Body of pancreas (tissue), 4 donors: ENCODE measurements around the gene USP34. TPM values are rescaled to one million over a fixed set of nuclear protein-coding genes. Genes with fewer than 3 reads are reported as not detected.

Experiments
- ATAC-seq: fragments of 150-250 bp; one replicate; pipeline ENCODE4 v1.9.1; 2016
- DNase-seq, 4 donors: peaks; one replicate each; pipeline ENCODE4 v3.0.0-alpha.2; 2019
- H3K27ac ChIP-seq, 4 donors: fragments of 200-600 bp; sonication (generic); 1 replicate in 3 of 4; 2 replicates in 1 of 4; pipeline versions ENCODE4 v1.5.1 to v1.6.1; 2016 to 2019; ENCODE audit warnings: mild to moderate bottlenecking in 1 of 4, mixed read lengths in 1 of 4, moderate library complexity in 1 of 4
- H3K27me3 ChIP-seq, 2 donors: fragments of 200-600 bp; sonication (generic); one replicate each; pipeline ENCODE4 v1.6.0; 2016; ENCODE audit warnings: mild to moderate bottlenecking in 1 of 2
- H3K36me3 ChIP-seq, 2 donors: fragments of 200-600 bp; sonication (generic); replicated peaks in 1 of 2; 2 replicates each; pipeline ENCODE4 v1.5.1; 2016; ENCODE audit warnings: low read depth in 2 of 2; ENCODE audit not compliant: insufficient read depth in 1 of 2
- H3K4me1 ChIP-seq: fragments of 200-600 bp; sonication (generic); one replicate; pipeline ENCODE4 v1.6.0; 2016
- H3K4me3 ChIP-seq, 2 donors: fragments of 200-600 bp; sonication (generic); 1 replicate in 1 of 2; 2 replicates in 1 of 2; pipeline ENCODE4 v1.5.1; 2016 to 2019
- H3K9me3 ChIP-seq, 3 donors: fragments of 200-600 bp; sonication (generic); 1 replicate in 2 of 3; 2 replicates in 1 of 3; pipeline ENCODE4 v1.5.1; 2016
- POLR2A ChIP-seq, 3 donors: fragments of 450-650 bp; IDR thresholded peaks; one replicate each; pipeline ENCODE4 v1.6.1; 2016; ENCODE audit warnings: antibody characterized with exemption in 3 of 3, mild to moderate bottlenecking in 2 of 3
- WGBS, 2 donors: methylation state at CpG; one replicate each; pipeline ENCODE4 v1.1.5; 2017; 5-methylcytosine and 5-hydroxymethylcytosine counted together
- intact Hi-C: fragments of 100-400 bp; cut with DNase I; formaldehyde crosslinking; loops from one replicate; pipeline ENCODE4 v1.15.1; 2023
- total RNA-seq, 2 donors: library from RNA; depleted of rRNA; stranded (reverse); fragments of >200 nt; gene quantifications; one replicate each; pipeline ENCODE4 v1.1.0, GENCODE V29; 2016
- TF ChIP-seq, protein P1 (sequence below), 7 experiments: fragments of 450-650 bp in 4 of 7; fragments of 200-600 bp in 3 of 7; sonication (generic) in 3 of 7; IDR thresholded peaks; one replicate each; pipeline ENCODE4 v1.5.1; 2016 to 2019; ENCODE audit warnings: antibody characterized with exemption in 7 of 7

The USP34 gene
- total RNA-seq, 2 donors from 2014 or later, result 87.0 to 96.5 TPM

DNA sequence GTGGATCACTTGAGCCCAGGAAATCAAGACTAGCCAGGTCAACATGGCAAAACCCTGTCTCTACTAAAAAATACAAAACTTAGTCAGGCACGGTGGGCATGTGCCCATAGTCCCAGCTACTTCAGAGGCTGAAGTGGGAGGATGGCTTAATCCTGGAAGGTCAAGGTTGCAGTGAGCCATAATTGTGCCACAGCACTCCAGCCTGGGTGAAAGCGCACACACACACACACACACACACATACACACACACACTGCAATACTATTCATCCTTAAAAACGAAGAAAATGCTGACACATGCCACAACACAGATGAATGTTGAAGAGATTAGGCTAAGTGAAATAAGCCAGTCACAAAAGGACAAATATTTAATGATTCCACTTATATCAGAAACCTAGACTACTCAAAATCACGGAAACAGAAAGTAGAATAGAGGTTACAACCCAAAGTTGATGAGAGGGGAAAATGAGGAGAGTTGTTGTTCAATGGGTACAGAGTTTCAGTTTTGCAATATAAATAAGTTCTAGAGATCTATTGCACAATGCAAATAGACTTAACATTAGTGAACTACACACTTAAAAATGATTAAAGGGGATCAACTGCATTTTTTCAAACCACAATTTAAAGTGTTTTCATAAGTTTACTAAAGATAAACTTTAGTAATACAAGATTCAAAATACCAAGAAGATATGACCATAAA is 114.5 kb downstream of the USP34 start:
- Histone ChIP-seq H3K36me3 (peaks cover 0 to 2% of the 10 kb centered on the region in 2 donors), H3K27me3 (no peaks in the 10 kb centered on the region), H3K4me3 (no peak overlapping the region), H3K9me3 (peaks cover 0 to 8% (median 0%) of the 10 kb centered on the region in 3 donors), H3K27ac (peak overlapping the region in 1 of 4 donors; percentile 25), H3K4me1 (peaks cover 10% of the 10 kb centered on the region)
- DNase-seq (no peak), ATAC-seq (no peak)
- TF ChIP-seq POLR2A (IDR thresholded peaks at IDR 0.05), result no peak
- TF ChIP-seq, protein P1, sequence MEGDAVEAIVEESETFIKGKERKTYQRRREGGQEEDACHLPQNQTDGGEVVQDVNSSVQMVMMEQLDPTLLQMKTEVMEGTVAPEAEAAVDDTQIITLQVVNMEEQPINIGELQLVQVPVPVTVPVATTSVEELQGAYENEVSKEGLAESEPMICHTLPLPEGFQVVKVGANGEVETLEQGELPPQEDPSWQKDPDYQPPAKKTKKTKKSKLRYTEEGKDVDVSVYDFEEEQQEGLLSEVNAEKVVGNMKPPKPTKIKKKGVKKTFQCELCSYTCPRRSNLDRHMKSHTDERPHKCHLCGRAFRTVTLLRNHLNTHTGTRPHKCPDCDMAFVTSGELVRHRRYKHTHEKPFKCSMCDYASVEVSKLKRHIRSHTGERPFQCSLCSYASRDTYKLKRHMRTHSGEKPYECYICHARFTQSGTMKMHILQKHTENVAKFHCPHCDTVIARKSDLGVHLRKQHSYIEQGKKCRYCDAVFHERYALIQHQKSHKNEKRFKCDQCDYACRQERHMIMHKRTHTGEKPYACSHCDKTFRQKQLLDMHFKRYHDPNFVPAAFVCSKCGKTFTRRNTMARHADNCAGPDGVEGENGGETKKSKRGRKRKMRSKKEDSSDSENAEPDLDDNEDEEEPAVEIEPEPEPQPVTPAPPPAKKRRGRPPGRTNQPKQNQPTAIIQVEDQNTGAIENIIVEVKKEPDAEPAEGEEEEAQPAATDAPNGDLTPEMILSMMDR (IDR thresholded peaks at IDR 0.05), result no peak
- intact Hi-C loops, result no loop called here
- 59 to 67% methylated on average over 4 of the region's 4 CpGs for WGBS, 2 donors

DNA sequence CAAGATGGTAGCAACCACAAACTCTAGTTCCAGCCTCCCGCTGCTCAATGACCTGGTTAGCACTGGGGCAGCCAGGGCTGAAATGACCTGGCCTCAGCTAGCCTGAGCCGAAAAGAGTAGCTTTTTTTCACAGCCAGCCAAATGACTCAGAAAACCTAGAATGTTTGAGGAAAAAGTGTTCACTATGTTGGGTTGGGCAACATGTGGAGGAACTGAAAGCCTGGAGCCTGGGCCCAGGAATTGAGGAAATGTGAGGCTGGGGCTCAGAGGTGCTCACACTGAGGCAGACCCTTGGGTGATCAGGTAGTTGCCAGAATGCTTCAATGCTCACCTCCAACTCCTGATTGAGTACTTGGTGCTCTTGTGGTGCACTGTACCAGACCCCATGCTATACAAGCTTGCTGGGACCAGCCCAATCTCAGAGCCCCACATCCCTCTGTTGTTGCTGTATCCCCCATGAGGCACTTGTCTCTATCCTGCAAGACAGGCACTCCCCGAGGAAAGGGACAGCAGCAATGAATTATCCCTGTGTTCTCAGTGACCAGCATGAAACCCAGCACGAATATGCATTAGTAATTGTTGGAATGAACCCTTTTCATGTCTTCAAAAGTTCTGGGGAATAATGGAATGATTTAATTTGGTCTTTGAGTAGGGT is 116.2 kb downstream of the USP34 start:
- Histone ChIP-seq H3K36me3 (peaks cover 0 to 2% of the 10 kb centered on the region in 2 donors), H3K9me3 (peaks cover 0 to 8% (median 0%) of the 10 kb centered on the region in 3 donors), H3K4me3 (no peak overlapping the region), H3K27me3 (no peaks in the 10 kb centered on the region), H3K4me1 (peaks cover 10% of the 10 kb centered on the region), H3K27ac (no peak overlapping the region)
- DNase-seq (no peak), ATAC-seq (no peak)
- intact Hi-C loops, result no loop called here
- 88 to 91% methylated on average over 4 of the region's 4 CpGs for WGBS, 2 donors
- TF ChIP-seq POLR2A (IDR thresholded peaks at IDR 0.05), result no peak

GRCh38 chr2:61353909-61354308 is 117.0 kb downstream of the USP34 start:
- WGBS, 2 donors, result 95 to 98% methylated on average over 6 of the region's 6 CpGs
- no peak overlapping the region for H3K4me3 ChIP-seq
- DNase-seq, result no peak
- H3K27me3 ChIP-seq, result no peaks in the 10 kb centered on the region
- H3K9me3 ChIP-seq, result peaks cover 0 to 8% (median 0%) of the 10 kb centered on the region in 3 donors
- peaks cover 0 to 2% of the 10 kb centered on the region in 2 donors for H3K36me3 ChIP-seq
- intact Hi-C loops, result no loop called here
- TF ChIP-seq POLR2A (IDR thresholded peaks at IDR 0.05), result no peak
- TF ChIP-seq, protein P1 (IDR thresholded peaks at IDR 0.05), result no peak
- H3K27ac ChIP-seq, result no peak overlapping the region
- no peak for ATAC-seq
- H3K4me1 ChIP-seq, result peaks cover 7% of the 10 kb centered on the region

GRCh38 chr2:61350777-61351176 is 120.1 kb downstream of the USP34 start:
- intact Hi-C loops, result no loop called here
- no peak for TF ChIP-seq POLR2A (IDR thresholded peaks at IDR 0.05)
- TF ChIP-seq, protein P1 (IDR thresholded peaks at IDR 0.05), result no peak
- WGBS, 2 donors, result 98 to 99% methylated on average over 3 of the region's 3 CpGs
- Histone ChIP-seq H3K9me3 (peaks cover 0 to 8% (median 0%) of the 10 kb centered on the region in 3 donors), H3K4me3 (no peak overlapping the region), H3K4me1 (no peaks in the 10 kb centered on the region), H3K36me3 (peaks cover 0 to 12% of the 10 kb centered on the region in 2 donors), H3K27me3 (no peaks in the 10 kb centered on the region), H3K27ac (no peak overlapping the region)
- ATAC-seq (no peak), DNase-seq (no peak)

- no peaks in the 10 kb centered on the region for H3K4me1 ChIP-seq
- 97% methylated on average over 1 of the region's 1 CpG for WGBS, 2 donors
- TF ChIP-seq POLR2A (IDR thresholded peaks at IDR 0.05), result no peak
- TF ChIP-seq, protein P1 (IDR thresholded peaks at IDR 0.05), result no peak
- no peak overlapping the region for H3K4me3 ChIP-seq
- ATAC-seq, result no peak
- H3K9me3 ChIP-seq, result no peaks in the 10 kb centered on the region
- no peak for DNase-seq
- no peak overlapping the region for H3K27ac ChIP-seq
- no peaks in the 10 kb centered on the region for H3K27me3 ChIP-seq
- intact Hi-C loops, result no loop called here
- peaks cover 0 to 19% of the 10 kb centered on the region in 2 donors for H3K36me3 ChIP-seq
Observed at GRCh38 chr2:61343141-61343540, 127.7 kb downstream of the USP34 start.
